HG02870 (cell line): Measurements from ENCODE around the gene RIPOR1.

Source experiments
- ATAC-seq: cut with Tn5 transposase; IDR thresholded peaks from one replicate; pipeline ENCODE4 v1.9.1; 2021; ENCODE audit warnings: mild to moderate bottlenecking, moderate library complexity; ENCODE audit not compliant: unreplicated experiment

The RIPOR1 gene

DNA sequence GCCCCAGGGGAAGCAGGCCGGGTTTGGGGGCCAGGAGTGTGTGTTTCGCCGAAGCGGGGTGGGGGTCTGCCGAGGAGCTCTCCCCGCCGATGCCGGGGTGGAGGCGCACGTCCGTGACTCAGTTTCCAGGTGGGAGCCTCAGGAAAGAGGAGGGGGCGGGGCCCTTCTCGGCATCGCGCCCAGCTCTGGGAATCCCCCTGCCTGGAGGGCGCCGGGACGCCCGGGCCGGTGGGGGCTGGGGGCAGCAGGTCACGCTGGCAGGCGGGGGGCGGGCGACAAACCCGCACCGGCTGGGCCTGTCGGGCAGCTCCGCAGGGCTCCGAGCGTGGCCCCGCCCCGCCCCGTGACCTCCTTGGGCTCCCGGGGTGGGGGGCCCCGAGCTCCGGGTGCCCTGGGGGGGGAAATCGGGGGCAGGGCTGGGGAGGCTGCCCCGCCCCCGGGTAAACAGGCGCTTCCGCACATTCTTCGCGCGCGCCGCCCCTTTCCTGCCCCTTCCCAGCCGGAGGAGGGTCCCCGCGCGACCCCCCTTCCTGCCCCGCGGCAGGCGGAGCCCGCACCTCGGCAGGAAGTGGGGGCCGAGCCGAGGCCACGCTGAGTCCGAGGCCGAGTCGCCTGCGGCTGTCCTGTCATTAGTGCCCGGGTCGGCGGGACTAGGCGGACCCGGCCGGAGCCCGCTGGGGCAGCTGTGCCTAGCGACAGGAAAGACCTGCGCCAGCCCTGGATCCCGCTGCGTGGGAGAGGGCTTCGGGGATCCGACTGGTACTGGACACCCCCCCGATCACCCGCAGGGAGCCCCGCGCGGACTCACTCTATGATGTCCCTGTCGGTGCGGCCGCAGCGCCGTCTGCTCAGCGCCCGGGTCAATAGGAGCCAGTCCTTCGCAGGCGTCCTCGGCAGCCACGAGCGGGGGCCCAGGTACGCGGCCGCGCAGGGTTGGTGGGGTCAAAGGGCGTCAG, 9.3 kb downstream of the RIPOR1 start:
- ATAC-seq, result no peak

DNA sequence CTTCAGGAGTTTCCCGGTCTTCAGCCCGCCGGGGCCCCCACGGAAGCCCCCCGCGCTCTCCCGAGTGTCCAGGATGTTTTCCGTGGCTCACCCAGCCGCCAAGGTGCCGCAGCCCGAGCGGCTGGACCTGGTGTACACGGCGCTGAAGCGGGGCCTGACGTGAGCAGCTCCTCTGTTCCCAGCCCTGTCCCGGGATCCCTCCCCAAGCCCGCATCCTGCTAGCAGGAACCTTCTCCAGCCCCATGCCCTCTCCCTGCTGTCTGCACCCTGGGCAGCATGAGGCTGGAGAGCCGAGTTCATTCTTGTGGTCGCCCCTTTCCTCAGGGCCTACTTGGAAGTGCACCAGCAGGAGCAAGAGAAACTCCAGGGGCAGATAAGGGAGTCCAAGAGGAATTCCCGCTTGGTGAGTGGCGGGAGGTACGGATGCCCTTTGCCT, 10.1 kb downstream of the RIPOR1 start:
- no peak for ATAC-seq

DNA sequence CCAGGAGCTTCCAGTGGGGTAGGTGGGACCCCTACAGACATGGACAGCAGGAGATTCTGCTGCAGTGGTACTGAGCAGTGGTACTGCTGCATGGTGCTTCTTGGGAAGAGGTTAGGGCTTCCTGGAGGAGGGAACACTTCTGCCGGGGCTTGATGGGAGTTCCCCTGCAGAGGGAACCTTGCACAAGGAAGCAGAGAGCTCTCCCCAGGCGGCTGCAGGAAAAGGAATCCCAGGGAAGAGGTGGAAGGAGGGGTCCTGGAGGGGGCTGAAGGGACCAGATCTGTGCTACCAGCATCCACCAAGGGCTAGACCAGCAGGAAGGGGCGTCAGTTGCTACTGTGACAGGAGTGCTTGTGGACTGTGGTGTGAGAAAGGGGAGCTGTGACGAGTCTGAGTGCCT, 10.6 kb downstream of the RIPOR1 start:
- ATAC-seq, result no peak

DNA sequence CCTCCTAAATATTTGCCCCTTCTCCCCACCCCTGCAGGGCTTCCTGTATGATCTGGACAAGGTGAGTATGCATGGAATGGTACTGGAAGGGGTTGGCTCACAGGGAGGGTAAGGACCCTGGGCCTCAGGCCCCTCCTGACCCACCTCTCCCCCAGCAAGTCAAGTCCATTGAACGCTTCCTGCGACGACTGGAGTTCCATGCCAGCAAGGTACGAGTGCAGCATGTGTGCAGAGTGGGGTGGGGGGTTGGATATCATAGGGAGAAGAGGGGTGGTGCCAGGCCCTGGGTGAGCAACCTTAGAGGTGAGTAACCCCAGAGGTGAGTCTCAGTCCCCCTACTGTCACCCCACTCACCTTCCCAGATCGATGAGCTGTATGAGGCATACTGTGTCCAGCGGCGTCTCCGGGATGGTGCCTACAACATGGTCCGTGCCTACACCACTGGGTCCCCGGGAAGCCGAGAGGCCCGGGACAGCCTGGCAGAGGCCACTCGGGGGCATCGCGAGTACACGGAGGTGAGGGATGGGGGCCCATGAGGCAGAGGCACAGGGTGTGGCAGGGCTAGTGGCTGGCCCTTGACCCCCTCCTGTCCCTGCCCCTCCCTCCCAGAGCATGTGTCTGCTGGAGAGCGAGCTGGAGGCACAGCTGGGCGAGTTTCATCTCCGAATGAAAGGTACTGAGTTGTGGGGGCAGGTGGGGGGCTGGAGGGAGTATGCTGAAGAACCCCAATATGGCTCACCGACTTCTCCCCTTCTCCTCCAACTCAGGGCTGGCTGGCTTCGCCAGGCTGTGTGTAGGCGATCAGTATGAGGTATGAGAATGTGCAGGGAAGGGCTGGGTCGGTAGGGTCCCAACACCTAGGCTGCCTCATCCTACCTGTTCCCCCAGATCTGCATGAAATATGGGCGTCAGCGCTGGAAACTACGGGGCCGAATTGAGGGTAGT, 11.3 kb downstream of the RIPOR1 start:
- ATAC-seq, result no peak

DNA sequence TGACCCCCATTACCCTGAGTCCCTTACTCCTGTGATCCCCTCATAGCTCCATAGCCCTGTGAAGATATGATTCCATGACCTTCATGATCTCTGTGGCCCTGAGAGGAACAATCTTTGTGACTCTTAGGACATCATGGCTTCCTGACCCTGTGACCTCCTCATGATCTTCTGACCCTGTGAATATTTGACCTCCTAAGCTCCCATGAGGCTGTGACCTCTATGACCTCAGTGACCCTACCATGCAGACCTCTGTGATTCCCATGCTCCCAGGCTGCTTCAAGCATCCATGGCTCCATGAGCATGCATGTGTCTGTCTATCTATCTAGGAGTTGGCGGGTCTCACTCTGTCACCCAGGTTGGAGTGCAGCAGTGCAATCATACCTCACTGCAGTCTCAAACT, 12.1 kb downstream of the RIPOR1 start:
- ATAC-seq, result no peak

DNA sequence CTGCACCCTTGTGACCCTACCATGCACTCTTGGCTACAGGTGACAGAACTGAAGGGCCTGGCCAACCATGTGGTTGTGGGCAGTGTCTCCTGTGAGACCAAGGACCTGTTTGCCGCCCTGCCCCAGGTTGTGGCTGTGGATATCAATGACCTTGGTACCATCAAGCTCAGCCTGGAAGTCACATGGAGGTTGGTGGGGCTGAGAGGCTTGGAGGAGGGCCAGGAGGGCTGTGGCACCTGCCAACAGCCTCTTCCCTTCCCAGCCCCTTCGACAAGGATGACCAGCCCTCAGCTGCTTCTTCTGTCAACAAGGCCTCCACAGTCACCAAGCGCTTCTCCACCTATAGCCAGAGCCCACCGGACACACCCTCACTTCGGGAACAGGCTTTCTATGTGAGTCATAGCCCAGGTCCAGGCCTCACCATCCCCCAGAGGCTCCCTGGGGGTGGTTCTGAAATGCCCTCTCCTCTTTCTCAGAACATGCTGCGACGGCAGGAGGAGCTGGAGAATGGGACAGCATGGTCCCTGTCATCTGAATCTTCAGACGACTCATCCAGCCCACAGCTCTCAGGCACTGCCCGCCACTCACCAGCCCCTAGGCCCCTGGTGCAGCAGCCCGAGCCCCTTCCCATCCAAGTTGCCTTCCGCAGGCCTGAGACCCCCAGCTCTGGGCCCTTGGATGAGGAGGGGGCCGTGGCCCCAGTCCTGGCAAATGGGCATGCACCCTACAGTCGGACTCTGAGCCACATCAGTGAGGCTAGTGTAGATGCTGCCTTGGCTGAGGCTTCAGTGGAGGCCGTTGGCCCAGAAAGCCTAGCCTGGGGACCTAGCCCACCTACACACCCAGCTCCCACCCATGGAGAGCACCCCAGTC, 13.0 kb downstream of the RIPOR1 start:
- no peak for ATAC-seq

DNA sequence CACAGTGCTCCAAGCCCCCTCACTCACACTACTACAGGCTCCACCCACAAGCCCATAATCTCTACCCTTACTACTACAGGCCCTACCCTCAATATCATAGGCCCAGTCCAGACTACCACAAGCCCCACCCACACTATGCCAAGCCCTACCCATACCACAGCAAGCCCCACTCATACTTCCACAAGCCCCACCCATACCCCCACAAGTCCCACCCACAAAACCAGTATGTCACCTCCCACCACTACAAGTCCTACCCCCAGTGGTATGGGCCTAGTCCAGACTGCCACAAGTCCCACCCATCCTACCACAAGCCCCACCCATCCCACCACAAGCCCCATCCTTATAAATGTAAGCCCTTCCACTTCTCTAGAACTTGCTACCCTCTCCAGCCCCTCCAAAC, 13.8 kb downstream of the RIPOR1 start:
- peak; percentile 39 for ATAC-seq

DNA sequence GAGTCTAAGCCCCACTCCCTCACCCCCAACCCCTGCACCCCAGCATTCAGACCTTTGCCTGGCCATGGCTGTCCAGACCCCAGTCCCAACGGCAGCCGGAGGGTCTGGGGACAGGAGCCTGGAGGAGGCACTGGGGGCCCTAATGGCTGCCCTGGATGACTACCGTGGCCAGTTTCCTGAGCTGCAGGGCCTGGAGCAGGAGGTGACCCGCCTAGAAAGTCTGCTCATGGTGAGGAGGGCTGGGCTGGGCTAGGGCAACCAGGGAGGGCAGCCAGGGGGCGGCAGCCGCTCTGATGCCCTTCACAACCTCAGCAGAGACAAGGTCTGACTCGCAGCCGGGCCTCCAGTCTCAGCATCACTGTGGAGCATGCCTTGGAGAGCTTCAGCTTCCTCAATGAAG, 14.4 kb downstream of the RIPOR1 start:
- no peak for ATAC-seq

DNA sequence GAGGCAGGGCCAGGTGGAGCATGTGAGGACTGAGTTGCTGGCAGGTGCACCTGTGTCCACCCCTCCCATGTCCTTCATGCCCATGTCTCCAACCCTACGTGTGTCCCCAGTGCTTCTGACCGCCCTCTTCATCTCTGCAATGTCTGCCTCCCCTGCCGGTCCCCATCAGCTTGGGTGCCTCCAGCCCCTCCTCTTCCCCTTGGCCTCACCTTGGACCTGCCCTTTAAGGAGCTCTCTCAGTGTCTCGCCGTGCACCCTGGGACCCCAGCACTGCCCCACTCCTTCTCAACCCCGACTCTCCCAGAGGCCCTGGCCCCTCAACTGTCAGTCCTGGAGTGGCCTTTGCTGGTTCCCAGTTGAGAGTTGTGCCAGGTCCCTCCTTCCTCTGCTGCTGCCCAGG, 15.0 kb downstream of the RIPOR1 start:
- ATAC-seq, result no peak

DNA sequence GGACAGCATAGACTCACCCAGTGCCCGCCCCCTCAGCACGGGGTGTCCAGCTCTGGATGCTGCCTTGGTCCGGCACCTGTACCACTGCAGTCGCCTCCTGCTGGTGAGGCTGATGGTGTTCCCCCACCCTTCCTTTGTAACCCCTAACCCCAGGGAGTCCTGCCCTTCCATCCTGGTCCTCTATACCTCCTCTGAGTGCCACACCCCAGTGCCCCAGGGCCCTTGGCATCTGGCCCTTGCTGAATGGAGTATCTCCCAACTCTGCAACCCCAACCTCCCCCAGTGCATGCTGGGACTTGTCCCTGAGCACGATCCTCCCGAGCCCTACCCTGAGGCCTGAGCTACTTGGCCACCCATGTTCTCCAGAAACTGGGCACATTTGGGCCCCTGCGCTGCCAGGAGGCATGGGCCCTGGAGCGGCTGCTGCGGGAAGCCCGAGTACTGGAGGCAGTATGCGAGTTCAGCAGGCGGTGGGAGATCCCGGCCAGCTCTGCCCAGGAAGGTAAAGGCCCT, 15.8 kb downstream of the RIPOR1 start:
- no peak for ATAC-seq

DNA sequence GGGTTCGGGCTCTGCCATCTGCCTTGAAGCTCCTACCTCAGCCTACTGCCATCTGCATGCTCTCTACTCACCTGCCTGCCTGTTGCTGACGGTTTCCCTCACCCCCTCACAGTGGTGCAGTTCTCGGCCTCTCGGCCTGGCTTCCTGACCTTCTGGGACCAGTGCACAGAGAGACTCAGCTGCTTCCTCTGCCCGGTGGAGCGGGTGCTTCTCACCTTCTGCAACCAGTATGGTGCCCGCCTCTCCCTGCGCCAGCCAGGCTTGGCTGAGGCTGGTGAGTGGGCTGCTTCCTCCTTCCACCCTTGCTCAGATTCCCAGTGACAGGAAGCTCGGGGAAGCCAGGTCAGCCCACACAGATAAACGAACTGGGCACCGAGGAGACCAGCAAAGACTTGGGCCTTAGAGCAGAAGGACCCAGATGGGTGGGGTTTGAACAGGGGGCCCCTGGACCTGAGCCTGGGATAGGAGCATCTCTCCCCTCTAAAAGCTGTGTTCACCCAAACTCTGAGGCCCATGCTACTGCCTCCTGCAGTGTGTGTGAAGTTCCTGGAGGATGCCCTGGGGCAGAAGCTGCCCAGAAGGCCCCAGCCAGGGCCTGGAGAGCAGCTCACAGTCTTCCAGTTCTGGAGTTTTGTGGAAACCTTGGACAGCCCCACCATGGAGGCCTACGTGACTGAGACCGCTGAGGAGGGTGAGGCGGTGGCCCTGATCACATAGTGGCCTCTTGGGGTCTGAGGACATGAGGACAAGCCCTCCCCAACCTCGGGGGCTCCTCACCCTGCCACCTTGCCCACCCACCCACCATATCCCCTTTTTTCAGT, 16.4 kb downstream of the RIPOR1 start:
- ATAC-seq, result no peak

DNA sequence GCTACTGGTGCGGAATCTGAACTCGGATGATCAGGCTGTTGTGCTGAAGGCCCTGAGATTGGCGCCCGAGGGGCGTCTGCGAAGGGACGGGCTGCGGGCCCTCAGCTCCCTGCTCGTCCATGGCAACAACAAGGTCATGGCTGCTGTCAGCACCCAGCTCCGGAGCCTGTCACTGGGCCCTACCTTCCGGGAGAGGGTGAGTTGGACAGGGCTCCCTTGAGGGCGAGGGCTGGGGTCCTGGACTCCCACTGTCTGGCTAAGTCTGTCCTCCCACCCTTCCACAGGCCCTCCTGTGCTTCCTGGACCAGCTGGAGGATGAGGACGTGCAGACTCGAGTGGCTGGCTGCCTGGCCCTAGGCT, 17.0 kb downstream of the RIPOR1 start:
- ATAC-seq, result no peak

DNA sequence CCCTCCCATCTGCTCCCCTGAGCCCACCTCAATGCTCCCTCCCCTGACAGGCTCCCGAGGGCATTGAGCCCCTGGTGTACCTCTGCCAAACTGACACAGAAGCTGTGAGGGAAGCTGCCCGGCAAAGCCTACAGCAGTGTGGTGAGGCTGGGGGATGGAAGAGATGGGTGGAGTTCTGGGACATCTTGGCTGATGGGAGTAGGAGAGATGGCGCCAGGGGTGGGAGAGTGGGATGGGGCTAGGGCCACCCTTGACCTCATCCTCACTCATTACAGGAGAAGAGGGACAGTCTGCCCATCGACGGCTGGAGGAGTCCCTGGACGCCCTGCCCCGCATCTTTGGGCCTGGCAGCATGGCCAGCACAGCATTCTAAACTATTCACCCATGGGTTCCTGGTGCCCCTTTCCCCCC, 17.5 kb downstream of the RIPOR1 start:
- ATAC-seq, result no peak

DNA sequence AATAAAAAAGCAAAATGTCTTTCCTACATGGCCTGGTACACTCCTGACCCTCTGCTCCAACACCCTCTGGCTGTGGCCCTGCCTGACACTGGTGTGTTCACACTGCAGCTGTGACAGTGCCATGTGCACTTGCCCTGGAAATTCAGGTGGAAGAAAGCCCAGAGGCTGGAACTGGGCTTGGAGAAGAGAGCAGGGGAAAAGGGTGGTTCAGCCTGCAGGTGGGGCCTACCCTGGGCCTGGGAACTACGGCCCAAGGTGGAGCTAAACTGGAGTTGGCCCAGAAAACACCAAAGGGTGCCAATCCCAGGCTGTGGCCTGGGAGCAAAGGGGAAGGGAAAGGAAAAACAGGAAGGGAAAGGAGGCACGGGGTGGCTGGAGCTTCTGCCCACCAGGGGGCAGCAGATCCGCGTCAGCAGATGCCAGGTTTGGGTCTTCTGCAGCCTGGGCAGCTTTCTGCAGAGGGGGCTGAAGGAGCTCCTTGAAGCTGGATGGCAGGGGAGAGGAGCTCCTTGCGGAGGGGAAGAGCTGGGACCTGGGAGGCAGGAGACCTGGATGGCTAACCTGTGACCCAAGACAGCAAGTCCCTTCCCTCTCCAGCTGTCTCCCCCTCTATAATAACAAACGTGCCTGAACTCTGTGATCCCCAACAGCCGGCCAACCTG, 18.3 kb downstream of the RIPOR1 start:
- ATAC-seq, result no peak

DNA sequence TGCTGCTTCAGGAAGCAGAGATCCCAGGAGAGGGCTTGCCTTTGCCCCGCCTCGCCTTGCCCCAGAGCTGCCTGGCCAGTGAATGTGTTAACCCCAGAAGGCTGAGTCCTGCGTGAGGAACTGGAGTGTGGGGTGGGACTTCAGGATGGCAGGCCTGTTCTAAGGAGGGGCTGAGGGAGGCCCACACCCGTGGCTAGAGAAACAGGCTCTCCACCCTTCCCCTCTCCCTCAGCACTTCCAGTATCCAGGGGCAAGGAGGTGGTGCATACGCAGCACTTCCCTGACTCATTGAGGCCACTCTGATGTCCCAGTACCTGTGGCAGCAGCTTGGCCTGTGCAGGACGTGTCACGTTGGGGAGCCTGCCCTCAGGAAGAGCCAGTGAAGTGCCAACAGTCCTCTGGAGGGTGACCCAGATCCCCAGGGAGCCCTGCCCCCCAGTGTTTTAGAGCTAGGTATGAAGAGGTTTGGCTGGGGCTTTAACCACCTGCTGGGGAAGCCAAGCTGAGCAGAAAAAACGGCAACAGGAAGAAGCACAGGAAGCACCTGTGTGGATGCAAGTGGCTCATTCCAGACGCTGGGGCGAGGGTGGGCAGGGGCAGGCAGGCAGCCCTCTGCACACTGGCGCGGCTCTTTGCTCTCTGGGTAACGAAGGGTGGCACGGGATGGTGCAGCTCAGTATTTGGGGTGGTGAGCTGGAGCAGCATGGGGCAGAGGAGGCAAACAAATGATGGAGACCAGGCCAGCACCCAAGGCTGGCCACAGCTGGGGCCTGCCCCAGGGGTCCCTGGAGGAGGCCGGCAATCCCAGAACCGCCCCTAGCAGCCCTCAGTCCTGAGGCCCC, 19.0 kb downstream of the RIPOR1 start:
- no peak for ATAC-seq

DNA sequence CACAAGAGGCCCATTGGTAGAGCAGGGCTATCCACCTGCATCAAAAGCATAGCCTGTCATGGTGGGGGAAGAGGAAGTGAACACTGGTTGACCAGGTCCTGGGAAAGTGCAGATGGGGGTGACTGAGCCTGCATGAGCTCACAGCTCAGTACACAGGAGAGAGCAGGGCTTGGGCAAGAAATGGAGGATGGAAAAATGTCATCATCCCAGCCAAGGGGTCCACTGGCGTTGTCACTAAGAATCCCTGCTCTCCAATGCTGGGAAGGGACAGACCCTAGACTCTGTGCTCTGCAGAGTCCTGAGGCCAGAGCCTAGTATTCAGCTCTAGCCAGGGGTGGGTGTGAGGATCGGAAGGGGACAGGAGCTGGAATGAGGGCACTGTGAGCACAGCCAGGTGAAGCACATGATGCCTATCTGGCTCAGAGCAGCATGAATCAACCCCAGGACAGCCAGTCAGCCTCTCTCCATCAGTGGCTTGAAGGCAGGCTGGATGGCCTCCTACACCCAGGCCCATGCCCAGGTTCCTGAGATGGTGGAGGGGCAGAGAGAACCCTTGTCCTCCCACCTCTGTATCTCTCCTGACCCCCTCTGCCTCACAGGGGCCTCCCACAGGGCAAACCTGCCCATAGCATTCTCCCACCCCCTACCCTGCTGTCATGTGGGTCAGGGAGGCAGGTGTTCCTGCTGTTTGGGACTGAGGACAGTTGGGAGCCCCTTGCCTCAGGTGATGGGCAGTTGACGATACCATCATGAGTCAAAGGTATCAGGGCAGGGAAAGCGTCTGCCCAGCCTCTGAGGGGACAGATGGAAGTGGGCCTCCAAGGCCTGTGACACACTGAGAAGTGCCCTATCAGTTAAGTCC, 19.9 kb downstream of the RIPOR1 start:
- no peak for ATAC-seq

DNA sequence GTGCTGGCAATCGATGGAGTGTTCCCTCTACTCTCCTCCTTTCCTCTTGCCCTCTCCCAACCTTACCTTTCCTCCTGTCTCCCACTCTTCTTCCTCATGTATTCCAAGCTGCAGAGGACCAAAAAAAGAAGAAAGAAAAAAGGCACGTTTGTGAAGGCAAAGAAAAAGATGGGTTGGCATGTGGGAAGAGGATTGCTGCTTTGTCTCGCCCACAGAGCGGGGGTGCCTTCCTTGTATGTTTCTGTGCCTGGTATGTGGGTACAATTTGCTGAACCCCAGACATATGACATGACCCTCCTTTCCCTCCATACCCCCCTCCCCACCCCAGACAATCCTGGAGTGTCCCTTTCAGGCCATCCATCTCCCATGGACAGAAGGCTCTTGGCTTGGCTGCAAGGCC, 20.6 kb downstream of the RIPOR1 start:
- no peak for ATAC-seq
